HG03571 (cell line): ENCODE data around the gene GPC1.

Experiments
- ATAC-seq: cut with Tn5 transposase; IDR thresholded peaks from one replicate; pipeline ENCODE4 v1.9.1; 2021; ENCODE audit not compliant: unreplicated experiment

Gene GPC1

DNA sequence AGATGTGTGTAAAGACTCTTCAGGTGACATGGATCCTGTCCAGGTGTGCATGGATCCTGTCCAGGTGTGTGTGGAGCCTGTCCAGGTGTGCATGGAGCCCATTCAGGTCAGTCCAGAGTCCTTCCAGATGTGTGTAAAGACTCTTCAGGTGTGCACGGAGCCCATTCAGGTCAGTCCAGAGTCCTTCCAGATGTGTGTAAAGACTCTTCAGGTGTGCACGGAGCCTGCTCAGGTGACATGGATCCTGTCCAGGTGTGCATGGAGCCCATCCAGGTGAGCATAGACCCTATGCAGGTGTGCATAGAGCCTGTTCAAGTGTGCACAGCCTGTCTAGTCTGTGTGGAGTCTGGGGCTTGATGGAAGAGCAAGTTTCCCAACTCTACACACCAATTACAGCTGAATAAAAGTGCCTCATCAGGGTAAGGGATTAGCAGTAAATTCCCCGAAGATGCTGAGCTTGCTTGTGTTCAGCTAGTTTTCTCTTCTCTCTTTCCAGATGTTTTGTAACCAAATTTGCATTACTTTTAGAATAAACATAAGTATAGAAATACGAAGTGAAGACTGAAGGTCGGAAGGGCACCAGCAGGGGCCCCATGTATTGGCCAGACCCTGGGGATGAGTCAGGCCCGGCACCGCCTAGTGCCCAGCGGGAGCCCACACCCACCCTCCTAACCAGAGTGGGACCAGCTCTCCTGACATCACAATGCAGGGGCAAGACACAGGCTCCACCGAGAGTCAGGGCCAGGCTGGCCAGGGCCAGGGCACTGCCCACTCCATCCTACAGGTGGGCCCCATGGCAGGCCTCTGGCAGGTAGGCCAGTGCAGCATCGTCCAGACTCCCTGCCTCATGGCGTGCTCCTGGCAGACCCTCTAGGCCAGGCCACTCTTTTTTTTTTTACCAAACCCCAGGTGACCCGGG, 38.6 kb upstream of the GPC1 start:
- ATAC-seq, result no peak

DNA sequence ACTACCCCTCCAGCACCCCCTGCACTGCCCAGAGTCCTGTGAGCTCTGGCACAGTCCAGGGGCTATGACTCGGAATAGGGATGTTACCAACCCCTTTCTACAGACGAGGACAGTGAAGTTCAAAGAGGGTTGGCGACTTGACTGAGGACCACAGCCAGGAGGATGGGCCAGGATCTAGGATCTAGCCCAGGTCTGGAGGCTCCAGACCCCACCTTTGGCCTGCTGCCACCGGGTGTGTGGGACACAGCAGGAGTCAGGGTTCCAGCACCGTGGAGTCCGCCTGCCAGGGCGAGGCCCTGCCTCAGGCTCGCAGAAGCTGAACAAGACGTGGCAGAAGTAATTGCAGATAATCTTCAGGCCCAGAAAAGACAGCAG, 37.9 kb upstream of the GPC1 start:
- ATAC-seq, result no peak

DNA sequence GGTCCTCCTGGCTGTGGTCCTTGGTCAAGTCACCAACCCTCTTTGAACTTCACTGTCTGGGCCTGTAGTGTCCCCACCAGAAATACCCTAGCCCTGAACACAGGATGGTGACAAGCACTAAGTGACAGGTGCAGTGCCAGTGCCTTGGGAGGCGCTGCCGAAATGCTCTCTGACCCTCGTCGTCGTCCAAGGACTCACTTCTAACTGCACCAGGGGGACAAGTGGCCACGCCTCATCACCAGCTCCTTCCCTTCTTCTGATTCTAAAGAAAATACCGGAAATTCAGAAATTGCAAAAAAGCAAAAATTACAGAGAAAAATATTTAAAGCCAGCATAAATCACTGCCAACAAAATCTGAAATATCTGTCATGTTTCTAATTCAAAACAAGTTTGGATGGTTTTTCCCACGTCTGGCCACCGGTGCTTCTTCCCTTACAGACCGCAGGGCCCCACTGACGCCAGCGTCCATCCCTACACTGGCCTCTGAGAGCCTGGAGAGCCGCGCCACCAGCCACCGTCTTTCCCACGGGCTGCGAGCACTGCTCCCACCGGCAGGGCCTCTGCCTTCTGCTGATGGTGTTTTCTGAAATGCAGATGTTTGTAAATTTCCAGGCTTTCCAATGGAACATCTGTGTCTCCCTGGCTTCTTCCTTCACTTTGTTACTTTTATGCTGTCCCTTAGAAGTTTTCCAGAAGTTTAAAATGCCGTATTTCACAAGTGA, 37.4 kb upstream of the GPC1 start:
- no peak for ATAC-seq

DNA sequence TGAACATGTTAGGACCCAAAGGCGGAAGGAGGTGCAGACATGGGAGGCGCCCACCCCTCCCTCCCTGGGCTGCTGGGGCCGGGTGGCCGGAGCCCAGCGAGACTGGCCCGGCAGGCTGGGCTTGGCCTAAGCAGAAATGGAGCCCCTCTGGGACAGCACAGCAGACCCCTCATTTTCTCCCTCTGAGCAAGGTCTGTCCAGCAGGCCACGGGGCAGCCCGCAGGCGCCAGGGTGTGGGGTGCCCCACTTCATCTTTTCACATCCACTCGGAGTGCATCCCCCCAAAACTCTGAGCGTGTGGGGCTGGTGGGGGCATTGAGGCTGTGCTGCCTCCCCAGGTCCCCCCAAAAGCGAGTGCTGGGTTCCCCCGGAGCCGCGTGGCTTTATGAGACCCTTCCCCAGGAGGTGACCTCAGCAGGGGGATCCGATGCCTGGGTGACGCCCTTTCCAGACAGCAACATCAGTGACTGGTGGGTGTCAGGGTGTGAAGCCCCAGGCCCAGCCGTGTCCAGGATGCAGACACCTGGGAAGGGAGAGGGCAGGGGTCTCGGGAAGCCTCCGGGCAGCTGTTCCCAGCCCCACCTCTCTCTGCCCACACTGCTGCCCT, 36.7 kb upstream of the GPC1 start:
- ATAC-seq, result no peak

DNA sequence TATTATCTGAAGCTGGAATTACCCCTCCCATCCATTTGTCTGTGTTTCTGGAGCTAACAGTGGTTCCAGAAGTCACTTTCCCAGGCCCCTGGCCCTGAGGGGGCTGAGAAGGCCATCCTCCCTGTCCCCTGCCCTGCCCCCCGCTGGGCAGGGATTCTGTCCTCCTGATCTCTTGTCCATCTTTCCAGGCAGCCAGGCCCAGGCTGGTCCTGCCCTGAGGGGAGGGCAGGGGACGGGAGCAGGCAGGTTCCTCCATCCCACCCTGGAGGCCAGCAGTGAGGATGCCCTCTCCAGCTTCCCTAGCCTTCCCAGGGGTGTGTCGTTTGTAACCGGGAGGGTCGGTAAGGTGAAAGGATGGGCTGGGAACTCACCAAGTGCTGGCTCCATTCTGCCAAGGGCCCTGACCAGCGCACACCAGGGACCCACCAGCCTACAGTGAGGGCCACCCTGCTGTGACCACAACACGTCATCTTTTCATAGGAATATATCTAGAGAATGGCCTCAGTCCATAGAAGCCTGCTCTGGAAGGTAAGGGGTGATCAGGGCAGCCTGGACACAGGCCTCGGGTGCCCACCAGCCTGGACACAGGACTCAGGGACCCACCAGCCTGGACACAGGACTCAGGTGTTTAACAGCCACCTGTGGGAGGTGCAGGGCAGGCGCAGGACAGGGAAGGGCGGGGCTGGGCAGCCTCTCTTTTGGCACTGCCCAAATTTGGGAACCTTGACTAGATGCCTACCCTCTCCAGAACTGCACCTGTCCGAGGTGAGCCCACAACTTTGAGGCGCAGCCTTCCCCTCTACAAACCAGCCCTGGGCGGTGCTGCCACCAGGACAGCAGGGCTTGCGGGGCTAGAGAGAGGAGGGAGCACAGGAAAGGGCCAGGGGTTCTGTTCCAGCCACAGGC, 35.8 kb upstream of the GPC1 start:
- ATAC-seq, result no peak

DNA sequence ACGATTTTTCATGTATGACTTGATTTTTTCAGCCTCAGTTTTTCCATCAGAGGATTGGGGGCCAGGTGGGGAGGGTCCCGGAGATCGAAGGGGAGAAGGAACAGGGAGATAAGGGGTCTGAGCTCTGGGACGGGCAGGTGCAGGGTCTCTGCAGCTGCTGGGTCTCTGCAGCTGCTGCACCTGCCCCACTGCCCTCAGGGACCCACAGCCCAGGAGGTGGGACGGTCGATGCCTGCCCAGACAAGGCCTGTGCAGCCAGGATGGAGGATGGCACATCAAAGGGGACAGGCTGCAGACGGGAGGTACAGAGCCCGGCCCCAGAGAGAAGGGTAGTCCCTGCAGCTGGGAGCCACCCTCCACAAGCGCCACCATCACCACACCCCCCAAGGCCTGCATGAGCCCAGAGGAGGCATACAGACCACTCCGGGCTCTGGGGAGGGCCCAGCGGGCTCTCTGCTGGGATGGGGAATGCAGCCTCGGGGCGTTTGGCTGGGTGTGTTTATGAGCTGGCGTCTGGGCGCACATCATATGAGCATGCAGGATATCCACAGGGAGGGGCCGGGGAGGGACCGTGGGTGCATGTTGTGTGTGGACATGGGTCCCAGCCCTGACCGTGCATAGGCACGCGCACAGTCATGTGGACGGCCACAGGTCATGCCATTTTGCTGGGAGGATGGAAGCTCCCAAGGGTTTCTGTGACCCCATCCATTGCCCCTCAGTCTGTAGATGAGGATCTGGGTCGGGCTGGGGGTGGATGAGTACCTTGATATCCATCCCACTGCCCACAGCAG, 34.9 kb upstream of the GPC1 start:
- no peak for ATAC-seq

DNA sequence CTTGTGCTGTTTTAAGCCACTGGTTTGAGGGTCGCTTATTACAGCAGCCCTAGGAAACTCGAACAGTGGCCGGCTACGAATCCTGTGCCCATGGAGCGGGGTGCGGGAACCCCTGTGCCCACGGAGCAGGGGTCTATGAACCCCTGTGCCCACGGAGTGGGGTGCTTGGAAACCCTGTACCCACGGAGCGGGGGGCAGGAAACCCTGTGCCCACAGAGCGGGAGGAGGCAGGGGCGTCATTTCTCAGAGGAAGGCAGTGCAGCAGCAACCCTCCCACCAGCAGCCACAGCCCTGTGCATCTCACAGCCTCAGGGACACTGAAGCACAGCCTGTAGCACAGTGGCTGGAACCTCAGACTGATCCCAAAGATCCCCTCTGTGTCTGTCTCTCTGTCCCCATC, 34.2 kb upstream of the GPC1 start:
- no peak for ATAC-seq

DNA sequence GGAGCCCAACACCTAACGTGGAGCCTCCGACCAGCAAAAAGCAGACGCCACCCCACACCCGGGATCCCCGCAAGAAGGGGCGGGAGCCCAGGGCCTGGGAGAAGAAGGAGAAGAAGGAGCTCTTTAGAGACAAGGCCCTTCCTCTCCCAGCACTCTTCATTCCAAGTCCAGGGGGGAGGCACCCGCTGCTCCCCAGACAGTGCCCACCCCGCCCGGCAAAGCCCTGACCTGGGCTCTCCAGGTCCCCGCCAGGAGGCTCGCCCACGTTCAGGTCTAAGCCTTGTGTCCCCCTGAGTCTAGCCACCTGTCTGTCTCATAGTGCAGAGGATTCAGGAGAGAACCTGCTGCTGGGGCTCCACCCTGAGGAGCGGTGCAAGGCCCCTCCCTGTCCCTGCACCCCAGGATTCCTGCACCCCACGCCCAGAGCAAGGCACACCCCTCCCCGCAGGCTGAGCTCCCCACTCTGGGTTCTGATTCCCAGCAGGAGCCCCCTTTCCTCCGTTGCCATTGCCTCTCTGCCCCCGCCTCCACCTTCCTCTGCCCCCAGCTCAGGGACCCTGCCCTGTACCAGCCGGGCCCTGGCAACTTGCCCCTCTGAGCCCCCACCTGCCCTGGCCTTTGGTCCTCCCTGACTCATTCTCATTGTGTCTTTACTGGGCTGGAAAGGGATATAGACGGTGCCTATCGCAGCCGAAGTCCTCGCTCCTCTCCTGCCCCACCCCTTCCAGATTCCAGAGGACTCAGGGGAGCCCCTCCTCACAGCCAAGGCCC, 33.5 kb upstream of the GPC1 start:
- ATAC-seq, result no peak

DNA sequence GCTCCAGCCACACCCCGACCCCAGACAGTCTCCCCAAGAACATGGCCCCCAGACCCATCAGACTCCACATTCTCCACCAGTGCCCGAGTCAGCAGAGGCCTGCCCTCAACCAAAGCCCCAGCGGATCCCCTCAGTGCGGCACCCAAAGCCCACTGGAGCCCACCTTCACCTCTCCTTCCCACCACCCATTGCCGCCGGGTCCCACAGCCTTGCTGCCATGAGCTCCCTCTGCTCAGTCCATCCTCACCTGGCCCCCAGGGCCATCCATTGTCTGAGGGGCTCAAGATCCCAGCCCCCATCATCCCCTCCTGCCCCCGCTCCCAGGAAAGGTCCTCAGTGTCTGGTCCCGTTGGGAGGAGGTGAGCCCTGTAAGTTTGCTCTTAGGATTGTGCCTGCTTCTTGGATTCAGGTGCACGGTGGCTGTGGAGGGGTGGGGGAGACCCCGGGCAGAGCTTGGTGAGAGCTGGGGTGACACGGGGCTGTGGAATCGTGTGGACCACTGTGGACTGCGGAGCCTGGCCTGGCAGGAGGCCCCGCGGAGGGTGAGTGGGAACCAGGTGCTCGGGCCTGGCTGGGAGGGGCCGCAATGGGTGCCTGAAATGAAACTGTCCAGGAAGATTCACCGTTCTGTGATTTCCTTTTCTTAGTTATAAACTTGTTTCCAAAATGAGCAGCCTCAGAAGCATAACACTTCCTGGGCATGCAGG, 32.7 kb upstream of the GPC1 start:
- no peak for ATAC-seq

DNA sequence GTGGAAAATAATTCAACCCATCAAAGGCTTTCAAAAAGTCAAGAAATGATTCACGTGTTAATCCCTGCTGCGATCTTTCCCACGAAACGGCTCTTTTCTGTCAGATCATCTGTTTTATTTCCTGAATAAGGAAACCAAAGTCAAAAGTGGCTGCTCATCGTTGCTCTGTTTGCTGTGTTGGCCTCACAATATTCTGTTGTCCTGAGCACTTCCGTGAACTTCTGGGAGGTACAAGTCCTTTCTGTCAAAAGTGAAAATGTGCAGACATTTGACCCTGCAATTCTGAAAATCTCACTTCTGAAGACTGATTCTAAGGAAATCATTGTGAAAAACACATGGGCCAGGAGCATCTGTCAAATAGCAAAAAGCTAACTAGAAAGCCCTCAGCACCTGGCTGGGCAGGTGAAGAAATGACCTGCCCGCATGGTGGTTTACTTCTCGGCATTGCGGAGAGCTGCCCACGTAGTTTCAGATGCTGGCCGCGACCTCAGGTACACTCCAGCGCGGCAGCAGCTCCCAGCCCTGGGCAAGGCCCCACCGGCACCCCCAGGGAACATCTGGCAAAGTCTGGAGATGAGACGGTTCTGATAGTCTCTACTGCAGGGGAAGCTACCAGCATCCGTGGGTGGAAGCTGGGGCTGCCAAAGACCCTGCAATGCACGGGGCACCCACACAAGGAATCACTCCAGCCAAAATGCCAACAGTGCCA, 31.9 kb upstream of the GPC1 start:
- ATAC-seq, result no peak

DNA sequence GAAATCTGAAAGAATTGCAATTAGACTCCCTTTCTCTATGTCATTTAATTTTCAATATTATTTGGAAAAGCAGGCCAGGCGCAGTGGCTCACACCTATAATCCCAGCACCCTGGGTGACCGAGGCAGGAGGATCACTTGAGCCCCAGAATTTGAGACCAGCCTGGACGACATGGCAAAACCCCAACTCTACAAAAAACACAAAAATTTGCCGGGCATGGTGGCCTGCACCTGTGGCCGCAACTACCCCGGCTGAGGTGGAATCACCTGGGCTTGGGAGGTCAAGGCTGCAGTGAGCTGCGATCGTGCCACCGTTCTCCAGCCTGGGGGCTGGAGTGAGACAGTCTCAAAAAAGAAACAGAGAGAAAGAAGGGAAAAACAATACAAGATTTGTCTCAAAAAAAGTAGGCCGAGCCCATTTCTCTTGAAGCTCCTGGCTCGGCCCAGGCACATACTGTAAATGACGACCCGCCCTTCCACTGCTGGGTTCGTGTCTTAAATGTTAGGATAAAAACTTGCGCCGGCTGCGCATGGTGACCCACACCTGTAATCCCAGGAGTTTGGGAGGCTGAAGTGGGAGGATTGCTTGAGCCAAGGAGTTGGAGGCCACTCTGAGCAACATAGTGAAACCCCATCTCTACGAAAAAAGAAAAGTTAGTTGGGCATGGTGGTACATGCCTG, 31.1 kb upstream of the GPC1 start:
- no peak for ATAC-seq

DNA sequence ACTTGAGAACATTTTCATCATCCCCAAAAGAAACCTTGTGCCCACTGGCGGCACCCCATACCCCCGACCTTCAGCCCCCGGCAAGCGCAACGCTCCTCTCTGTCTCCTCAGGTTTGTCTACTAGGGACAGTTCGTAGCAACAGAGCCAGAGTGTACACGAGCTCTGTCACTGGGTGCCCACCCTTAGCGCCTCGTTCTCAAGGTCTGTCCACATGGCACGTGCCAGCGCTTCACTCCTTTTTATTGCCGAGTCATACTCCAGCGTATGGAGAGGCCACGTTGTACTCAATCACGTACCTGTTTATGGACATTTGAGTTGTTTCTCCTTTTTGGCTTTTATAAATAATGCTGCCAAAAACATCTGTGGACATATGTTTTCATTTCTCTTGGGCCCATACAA, 30.3 kb upstream of the GPC1 start:
- no peak for ATAC-seq

DNA sequence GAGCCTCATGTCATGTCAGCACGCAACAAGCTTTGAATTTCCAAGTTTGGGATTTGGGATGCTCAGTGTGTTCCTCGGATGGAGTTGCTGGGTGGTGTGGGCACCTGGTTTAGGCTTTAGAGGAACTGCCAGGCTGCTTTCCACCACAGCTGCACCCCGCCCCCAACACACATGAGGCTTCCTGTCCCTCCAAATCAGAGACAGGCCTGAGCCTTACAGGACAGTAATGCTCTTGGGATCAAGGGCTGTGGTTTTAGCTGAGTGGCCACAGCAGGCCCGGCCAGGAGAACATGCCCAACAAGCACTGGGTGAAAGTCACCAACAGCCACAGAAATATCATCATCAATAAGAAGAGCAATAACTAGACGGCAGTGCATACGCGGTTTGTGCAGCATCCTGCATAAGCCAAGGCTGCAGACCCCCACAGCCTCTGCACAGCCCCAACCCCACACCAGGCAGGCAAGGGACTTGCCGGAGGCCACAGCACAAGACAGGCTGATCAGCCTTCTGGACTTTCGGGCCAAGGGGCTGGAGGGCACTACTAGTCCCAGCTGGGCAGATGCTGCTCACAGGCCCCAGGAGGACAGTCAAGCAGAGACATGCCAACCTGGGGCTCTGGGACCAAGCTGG, 29.7 kb upstream of the GPC1 start:
- no peak for ATAC-seq

DNA sequence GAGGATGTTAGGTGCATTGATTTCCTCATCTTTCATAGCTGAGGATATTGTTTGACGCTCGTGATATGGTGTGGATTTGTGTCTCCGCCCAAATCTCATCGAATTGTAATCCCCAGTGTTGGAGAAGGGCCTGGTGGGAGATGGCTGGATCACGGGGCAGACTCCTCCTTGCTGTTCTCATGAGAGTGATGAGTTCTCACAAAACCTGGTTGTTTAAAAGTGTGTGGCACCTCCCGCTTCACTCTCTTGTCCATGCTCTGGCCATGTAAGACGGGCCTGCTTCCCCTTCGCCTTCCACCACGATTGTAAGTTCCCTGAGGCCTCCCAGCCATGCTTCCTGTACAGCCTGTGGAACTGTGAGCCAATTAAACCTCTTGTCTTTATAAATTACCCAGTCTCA, 28.4 kb upstream of the GPC1 start:
- ATAC-seq, result no peak

DNA sequence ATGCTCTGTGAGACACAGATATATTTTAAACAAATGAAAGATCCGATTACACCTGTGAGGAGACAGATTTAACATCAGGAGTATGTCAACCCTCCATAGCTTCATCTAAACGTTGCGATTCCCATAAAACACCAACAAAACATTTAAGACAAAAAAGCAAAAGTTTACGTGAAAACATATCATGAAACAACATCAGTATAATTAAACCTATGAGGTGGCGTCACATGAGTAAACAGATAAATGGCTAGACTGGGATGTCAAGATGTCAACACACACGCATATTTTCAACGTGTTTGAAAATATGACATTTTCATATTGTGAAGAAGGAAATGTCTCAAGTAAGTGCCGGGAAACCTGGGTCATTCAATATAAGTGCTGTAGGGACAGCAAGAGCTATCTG, 25.5 kb upstream of the GPC1 start:
- no peak for ATAC-seq

DNA sequence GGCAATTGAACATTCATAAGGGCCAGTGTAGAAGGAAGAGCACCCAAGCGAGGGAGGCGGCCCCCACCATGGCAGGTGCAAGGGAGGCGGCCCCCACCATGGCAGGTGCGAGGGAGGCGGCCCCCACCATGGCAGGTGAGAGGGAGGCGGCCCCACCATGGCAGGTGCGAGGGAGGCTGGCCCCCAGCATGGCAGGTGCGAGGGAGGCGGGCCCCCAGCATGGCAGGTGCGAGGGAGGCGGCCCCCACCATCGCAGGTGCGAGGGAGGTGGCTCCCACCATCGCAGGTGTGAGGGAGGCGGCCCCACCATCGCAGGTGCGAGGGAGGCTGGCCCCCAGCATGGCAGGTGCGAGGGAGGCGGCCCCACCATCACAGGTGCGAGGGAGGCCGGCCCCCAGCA, 24.7 kb upstream of the GPC1 start:
- ATAC-seq, result no peak
